ENCODE measurements around the gene ERICH6B. TPM values are rescaled to one million over a fixed set of nuclear protein-coding genes. Genes with fewer than 3 reads are reported as not detected.

ERICH6B gene
- total RNA-seq, 3 donors from 2014 or later, result not detected

DNA sequence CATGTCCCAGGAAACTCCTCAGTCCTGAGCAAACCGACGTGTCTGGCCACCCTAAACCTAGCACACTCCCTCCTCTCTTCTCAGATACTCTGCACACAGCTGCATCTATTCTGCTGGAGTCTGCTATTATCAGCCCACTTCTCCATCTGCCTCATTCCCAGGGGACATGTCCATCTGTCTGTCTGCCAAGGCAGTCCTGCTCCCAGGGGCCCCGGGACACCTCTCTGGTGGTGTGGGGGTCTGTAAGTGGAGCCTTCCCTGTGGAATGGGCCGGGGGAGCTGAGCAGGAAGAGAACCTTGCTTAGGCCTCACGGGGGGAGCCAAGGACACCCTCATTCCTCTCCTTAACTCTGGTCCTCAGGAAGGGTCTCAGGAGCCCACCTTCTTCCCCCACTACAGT is 72.7 kb downstream of the ERICH6B start:
- Mint-ChIP-seq H3K4me1 (ENCODE audit: low read depth) (no peaks in the 10 kb centered on the region), H3K27me3 (ENCODE audit: low read depth) (peaks cover 3% of the 10 kb centered on the region), H3K36me3 (ENCODE audit: insufficient read depth) (no peaks in the 10 kb centered on the region), H3K4me3 (no peak overlapping the region), H3K9me3 (no peaks in the 10 kb centered on the region)
- ATAC-seq, result no peak
- no peak for DNase-seq

DNA sequence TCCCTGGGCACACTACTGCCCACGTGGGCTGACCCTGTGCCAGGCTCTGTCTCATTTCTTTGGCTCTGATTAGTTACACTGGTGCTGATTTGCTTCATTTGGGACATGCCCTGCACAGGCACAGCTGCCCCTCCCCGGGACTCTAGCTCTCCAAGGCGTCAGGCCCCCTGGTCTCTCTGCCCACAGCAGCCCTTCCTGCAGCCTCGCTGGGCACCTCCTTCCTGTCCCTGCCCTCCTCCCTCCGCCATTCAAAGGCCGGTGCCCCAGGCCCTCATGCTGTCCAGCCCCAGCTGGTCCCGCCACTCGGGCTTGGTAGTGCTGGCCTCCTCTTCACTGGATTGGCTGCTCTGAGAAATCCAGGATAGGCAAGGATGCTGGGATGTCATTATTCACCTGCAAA is 73.1 kb downstream of the ERICH6B start:
- Mint-ChIP-seq H3K4me3 (no peak overlapping the region), H3K4me1 (ENCODE audit: low read depth) (no peaks in the 10 kb centered on the region), H3K36me3 (ENCODE audit: insufficient read depth) (no peaks in the 10 kb centered on the region), H3K27me3 (ENCODE audit: low read depth) (no peaks in the 10 kb centered on the region), H3K9me3 (no peaks in the 10 kb centered on the region)
- ATAC-seq (no peak), DNase-seq (no peak)

DNA sequence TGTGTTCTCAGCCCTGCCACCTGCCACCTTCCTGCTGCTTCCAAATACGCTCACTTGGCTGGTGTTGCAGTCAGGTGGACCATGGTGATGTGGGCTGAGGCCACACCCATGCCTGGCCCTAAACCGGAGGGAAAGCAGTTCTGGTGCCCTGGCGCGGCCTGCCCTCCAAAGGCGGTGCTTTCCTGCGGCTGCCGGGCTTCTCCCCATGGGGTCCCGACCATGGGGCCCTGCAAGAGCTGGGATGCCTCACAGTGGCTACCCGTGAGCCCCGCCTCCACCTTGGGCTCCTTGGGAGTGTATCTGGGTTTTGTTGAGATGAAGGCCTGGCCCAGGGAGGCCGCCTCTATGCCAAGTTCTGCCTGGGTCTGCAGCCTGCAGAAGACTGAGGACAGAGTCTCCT is 73.7 kb downstream of the ERICH6B start:
- Mint-ChIP-seq H3K4me3 (no peak overlapping the region), H3K27me3 (ENCODE audit: low read depth) (no peaks in the 10 kb centered on the region), H3K9me3 (no peaks in the 10 kb centered on the region), H3K36me3 (ENCODE audit: insufficient read depth) (no peaks in the 10 kb centered on the region), H3K4me1 (ENCODE audit: low read depth) (no peaks in the 10 kb centered on the region)
- ATAC-seq, result no peak
- DNase-seq, result no peak

DNA sequence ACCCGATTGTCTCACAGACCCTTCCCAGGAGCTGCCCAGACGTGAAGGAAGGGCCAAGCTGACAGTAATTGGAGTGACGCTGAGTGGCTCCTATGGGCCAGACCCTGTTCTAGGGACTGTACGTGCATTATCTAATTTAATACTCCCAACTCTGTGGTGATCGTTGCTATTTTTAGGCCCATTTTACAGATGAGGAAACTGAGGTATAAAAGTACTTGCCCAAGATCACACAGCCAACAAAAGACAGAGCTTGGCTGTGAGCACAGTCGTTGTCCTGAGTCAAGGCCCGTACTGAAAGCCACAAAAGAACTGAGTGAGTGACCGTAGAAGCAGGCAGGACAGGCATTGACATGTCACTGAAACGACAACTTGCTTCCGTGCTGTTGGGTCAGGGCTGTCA is 74.7 kb downstream of the ERICH6B start:
- no peaks in the 10 kb centered on the region for H3K9me3 Mint-ChIP-seq
- H3K36me3 Mint-ChIP-seq (ENCODE audit: insufficient read depth), result no peaks in the 10 kb centered on the region
- no peak for ATAC-seq

DNA sequence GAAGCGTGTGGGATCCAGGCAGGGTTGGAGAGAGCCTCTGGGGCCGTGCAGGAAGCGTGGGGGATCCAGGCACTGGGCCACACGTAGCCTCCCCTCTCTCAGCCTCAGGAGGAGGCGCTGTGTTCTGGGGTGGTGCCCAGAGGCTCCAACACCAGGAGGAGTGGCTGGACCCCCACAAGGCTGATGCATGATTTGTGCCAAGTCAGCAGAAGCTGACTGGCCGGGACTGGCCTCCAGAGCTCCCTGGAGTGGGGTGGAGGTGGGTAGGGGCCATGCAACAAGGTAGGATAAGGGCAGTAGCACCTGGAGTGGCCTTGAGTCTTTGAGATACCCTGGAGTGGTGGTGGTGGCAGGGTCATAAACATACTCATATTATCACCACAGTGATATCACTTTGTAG is 75.3 kb downstream of the ERICH6B start:
- ATAC-seq (no peak), DNase-seq (no peak)
- Mint-ChIP-seq H3K36me3 (ENCODE audit: insufficient read depth) (peaks cover 2% of the 10 kb centered on the region), H3K9me3 (no peaks in the 10 kb centered on the region), H3K4me1 (ENCODE audit: low read depth) (no peaks in the 10 kb centered on the region), H3K27me3 (ENCODE audit: low read depth) (no peaks in the 10 kb centered on the region), H3K4me3 (no peak overlapping the region)

More for the DNA sequence above, 74.7 kb downstream of the ERICH6B start:
- no peak for DNase-seq
- Mint-ChIP-seq H3K4me1 (ENCODE audit: low read depth) (no peaks in the 10 kb centered on the region), H3K4me3 (no peak overlapping the region), H3K27me3 (ENCODE audit: low read depth) (no peaks in the 10 kb centered on the region)

DNA sequence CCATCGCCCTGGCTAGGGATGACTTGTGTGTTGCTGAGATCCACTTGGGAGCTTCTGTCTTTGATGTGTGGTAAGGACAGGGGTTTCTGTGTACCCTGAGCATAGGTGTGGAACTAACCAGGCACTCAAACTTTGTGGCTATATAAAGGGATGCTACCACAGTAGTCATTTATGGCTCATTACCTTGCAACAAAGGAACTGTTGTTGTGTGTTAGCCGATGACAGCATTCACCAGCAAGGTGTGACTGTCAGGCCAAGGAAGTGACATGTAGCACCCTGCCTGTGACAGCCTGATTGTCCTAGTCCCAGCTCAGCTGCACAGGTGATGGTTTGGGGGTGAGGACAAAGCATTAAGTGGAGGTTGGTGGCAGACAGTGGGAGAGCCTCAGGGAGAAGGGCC is 77.2 kb downstream of the ERICH6B start:
- H3K4me3 Mint-ChIP-seq, result no peak overlapping the region
- H3K4me1 Mint-ChIP-seq (ENCODE audit: low read depth), result no peaks in the 10 kb centered on the region
- DNase-seq (no peak), ATAC-seq (no peak)
- no peaks in the 10 kb centered on the region for H3K27me3 Mint-ChIP-seq (ENCODE audit: low read depth)
- peaks cover 15% of the 10 kb centered on the region for H3K36me3 Mint-ChIP-seq (ENCODE audit: insufficient read depth)
- no peaks in the 10 kb centered on the region for H3K9me3 Mint-ChIP-seq

DNA sequence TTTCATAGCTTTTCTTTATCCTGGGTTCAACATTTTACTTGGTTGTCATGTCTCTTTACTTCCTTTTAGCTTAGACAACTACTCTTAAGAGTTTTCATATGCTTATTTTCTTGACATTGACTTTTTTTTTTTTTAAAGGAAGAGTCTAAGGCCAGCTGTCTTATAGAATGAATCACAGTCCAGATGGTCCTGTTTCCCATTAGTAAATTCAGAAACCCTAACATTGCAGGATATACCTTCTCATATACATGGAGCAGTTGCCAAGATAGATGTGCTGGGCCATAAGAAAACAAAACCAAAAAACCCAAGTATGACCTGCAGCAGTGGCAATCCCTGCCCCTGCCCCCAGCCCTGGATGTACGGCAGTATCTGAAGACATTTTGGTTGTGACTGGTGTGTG is 78.0 kb downstream of the ERICH6B start:
- Mint-ChIP-seq H3K4me3 (no peak overlapping the region), H3K4me1 (ENCODE audit: low read depth) (no peaks in the 10 kb centered on the region), H3K36me3 (ENCODE audit: insufficient read depth) (peaks cover 20% of the 10 kb centered on the region), H3K27me3 (ENCODE audit: low read depth) (no peaks in the 10 kb centered on the region), H3K9me3 (no peaks in the 10 kb centered on the region)
- ATAC-seq (no peak), DNase-seq (no peak)

DNA sequence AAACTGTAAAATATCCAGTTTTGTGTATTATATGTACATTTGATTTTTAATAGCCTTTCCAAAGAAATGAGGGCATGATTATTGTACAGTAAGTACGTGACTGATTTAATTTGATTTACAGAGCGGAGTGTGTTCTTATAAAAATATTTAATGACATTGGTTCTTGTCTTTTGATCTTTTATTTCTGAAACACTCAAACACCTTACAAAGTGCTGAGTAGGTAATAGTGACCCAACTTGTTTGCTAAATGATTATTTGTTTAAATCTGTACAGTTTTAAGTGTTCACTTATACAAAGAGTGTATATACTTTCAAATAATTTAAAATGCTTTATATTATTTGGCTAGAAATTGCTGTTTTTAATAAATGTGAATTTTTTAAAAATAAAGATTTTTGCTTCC is 79.3 kb downstream of the ERICH6B start:
- Mint-ChIP-seq H3K9me3 (no peaks in the 10 kb centered on the region), H3K27me3 (ENCODE audit: low read depth) (no peaks in the 10 kb centered on the region), H3K36me3 (ENCODE audit: insufficient read depth) (peaks cover 22% of the 10 kb centered on the region), H3K4me3 (no peak overlapping the region), H3K4me1 (ENCODE audit: low read depth) (no peaks in the 10 kb centered on the region)
- ATAC-seq (no peak), DNase-seq (no peak)

DNA sequence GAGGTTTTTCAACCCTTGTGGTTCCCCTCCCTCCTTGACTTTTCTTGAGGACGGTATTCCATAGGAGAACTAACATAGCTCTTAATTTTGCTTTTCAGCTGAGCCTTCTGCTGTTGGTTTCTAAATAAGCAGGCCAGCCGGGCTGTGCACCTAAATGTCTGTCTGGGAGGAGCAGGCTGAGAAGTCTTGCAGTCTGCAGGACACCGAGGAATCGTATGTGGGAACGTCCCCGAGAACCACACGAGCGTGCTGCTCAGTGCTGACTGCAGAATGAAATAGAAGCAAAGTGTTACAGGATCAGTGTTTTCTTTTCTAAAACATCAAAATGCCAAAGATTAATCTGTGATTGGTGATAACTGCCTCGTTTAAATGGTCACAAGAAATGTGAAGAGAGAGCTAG is 80.9 kb downstream of the ERICH6B start:
- Mint-ChIP-seq H3K4me1 (ENCODE audit: low read depth) (no peaks in the 10 kb centered on the region), H3K4me3 (no peak overlapping the region), H3K36me3 (ENCODE audit: insufficient read depth) (peaks cover 31% of the 10 kb centered on the region), H3K27me3 (ENCODE audit: low read depth) (no peaks in the 10 kb centered on the region), H3K9me3 (no peaks in the 10 kb centered on the region)
- DNase-seq (no peak), ATAC-seq (no peak)

DNA sequence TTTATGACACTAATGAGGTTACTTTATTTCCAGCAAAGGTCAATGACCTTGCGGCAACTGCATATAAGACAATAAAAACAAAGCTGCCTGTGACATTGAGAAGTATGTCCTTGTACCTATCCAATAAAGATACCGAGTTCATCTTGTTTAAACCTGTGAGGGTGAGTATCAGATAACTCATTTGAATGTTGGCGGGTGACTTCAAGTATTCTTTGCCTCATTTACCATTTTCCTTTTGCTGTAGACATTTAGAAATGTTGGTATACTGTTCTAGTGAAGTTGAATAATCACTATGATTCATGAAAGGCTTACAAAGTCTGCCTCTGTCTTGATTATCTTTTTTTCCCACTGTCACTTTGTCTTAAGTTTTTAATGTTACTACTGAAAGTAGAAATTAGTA is 85.8 kb downstream of the ERICH6B start:
- Mint-ChIP-seq H3K4me3 (no peak overlapping the region), H3K9me3 (no peaks in the 10 kb centered on the region), H3K4me1 (ENCODE audit: low read depth) (no peaks in the 10 kb centered on the region), H3K27me3 (ENCODE audit: low read depth) (no peaks in the 10 kb centered on the region), H3K36me3 (ENCODE audit: insufficient read depth) (peaks cover 42% of the 10 kb centered on the region)
- no peak for ATAC-seq
- no peak for DNase-seq

DNA sequence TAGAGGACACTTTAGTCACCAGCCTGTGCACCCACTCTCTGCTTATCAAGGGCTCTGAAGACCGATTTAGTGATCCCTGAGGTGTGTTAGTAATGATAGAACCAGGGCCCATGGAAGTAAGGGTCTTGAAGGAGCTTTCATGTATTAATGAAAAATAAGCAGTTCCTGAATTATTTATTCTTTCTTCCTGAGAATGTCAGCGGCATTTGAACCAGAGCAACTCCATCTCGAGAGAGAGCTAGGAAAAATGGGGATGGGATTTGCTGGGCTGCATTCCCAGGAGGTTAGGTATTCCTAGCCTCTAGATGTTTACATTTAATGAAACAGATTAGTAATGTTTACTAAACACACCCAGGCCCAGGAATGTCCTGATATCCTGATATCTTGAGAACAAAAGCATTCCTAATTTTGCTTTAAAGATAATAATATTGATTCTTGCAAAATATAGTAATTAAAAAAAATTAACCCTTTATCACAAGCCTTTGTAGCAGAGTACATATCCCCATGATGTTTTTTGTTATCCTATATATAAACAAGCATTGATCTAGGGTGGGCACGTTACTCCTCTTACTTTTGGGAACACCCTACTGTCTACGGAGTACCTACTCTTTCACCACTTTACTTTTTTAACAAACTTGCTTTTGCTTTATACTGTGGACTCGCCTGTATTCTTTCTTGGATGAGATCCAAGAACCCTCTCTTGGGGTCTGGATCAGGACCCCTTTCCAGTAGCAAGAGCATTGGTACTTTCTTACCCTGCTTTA is 87.7 kb downstream of the ERICH6B start:
- H3K36me3 Mint-ChIP-seq (ENCODE audit: insufficient read depth), result peaks cover 33% of the 10 kb centered on the region
- ATAC-seq, result no peak
- no peak overlapping the region for H3K4me3 Mint-ChIP-seq
- no peaks in the 10 kb centered on the region for H3K27me3 Mint-ChIP-seq (ENCODE audit: low read depth)
- H3K4me1 Mint-ChIP-seq (ENCODE audit: low read depth), result no peaks in the 10 kb centered on the region
- no peaks in the 10 kb centered on the region for H3K9me3 Mint-ChIP-seq
- no peak for DNase-seq

DNA sequence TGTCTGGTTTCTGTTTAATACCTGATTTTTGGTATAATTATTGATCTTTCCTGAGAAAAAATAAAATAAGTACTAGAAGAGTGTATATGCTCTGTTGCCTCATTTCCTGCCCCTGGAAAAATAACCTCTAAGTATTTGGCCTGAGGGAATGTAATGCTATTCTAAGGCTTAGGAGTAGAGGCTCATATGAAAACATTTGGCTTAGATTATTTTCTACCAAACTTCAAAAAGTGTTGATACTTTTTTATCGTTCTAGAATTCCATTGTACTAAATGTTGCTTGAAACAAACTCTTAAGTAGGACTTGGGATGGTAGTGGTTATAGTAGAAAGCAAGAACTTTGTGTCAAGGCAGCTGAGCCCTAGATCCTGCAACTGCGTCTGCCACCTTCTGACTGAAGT is 93.0 kb downstream of the ERICH6B start:
- no peak for ATAC-seq

DNA sequence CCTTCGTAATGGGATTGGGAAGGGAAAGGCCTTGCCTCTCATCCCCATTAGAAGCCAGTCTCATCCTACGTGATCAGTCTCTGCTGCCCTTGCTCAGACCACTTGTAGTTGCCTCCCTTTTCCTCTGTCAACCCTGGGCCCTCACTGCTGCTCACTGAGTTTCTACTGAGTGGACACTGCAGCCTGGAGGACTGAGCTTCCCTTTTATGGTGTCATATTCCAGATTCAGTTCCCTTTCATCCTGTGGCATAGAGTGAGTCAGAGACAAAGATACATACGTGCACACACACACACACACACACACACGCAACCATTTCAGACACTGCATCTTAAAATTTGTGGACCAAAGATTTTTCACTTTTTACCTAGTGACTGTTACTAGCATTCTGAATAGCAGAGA is 94.2 kb downstream of the ERICH6B start:
- Mint-ChIP-seq H3K27me3 (ENCODE audit: low read depth) (no peaks in the 10 kb centered on the region), H3K36me3 (ENCODE audit: insufficient read depth) (peaks cover 60% of the 10 kb centered on the region), H3K4me1 (ENCODE audit: low read depth) (peaks cover 23% of the 10 kb centered on the region), H3K4me3 (no peak overlapping the region), H3K9me3 (no peaks in the 10 kb centered on the region)
- no peak for ATAC-seq
- no peak for DNase-seq

More for the DNA sequence above, 93.0 kb downstream of the ERICH6B start:
- DNase-seq, result no peak
- Mint-ChIP-seq H3K4me3 (no peak overlapping the region), H3K9me3 (no peaks in the 10 kb centered on the region), H3K36me3 (ENCODE audit: insufficient read depth) (peaks cover 54% of the 10 kb centered on the region), H3K4me1 (ENCODE audit: low read depth) (peaks cover 15% of the 10 kb centered on the region), H3K27me3 (ENCODE audit: low read depth) (no peaks in the 10 kb centered on the region)

DNA sequence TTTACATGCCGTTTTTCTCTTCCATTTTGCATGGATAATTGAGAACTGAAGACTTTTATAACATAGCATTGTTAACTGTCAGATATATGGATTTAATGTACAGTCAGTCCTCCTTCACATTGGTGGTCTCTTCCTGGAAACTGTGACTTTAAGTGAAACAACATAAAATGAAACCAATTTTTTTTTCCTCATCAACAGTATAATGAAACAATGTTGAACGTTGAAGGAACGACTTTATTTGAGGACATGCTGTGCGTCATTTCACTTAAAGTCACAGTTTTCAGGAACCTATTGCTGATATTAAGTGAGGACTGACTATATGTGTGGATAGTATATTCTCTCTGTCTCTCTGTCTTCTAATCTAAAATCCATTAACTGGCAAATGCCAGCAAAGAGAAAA is 96.0 kb downstream of the ERICH6B start:
- no peaks in the 10 kb centered on the region for H3K9me3 Mint-ChIP-seq
- no peaks in the 10 kb centered on the region for H3K27me3 Mint-ChIP-seq (ENCODE audit: low read depth)
- H3K4me3 Mint-ChIP-seq, result no peak overlapping the region
- H3K4me1 Mint-ChIP-seq (ENCODE audit: low read depth), result peaks cover 24% of the 10 kb centered on the region
- peaks cover 60% of the 10 kb centered on the region for H3K36me3 Mint-ChIP-seq (ENCODE audit: insufficient read depth)
- DNase-seq, result no peak
- ATAC-seq, result no peak

DNA sequence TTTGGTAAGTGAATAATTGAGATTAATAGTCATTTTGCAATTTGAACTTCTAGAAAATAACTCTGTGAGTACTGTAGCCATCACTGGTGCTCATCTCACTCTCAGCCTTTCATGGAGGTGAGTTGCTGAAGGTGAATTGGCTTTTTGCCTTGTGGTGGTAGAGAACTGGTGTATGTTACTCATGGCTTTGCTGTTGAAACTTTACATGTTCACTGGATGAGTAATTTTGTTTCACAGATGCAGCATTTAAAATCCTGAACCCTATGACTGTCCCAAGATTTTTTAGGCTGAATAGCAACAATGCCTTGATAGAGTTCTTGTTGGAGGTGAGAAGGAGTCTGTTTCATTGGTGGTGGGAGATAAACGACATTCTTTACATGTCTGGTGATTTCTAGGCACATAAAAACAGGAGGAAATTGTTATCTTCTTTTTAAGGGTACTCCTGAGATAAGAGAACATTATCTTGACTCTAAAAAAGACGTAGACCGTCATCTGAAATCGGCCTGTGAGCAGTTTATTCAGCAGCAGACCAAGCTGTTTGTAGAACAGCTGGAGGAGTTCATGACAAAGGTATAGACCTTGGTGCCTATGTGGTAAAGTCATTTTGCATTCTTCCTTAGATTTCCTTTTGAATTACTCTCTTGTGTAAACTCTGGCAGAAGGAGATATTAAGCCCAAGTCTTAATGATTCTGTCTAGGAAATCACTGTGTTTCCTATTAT is 96.9 kb downstream of the ERICH6B start:
- Mint-ChIP-seq H3K27me3 (ENCODE audit: low read depth) (no peaks in the 10 kb centered on the region), H3K4me1 (ENCODE audit: low read depth) (peaks cover 24% of the 10 kb centered on the region), H3K4me3 (no peak overlapping the region), H3K9me3 (no peaks in the 10 kb centered on the region), H3K36me3 (ENCODE audit: insufficient read depth) (peaks cover 58% of the 10 kb centered on the region)
- DNase-seq (no peak), ATAC-seq (peak; percentile 78 to 80)
